ENCODE results near the gene EHBP1L1.

Gene EHBP1L1

GRCh38 chr11:65613091-65613928 is 37.5 kb downstream of the EHBP1L1 start:
- in situ Hi-C loops (cut with HindIII; ENCODE audit: low pct_unique_long_range_greater_than_20kb, low sequenced_read_pairs) = no loop called here
- no peak for TF ChIP-seq JUND (IDR thresholded peaks at IDR 0.05; ENCODE audit: low read depth)
- peak in 1 of 2 experiments; percentile 58 for DNase-seq (ENCODE audit: low read depth in 1 of 2, low spot score in 1 of 2)

- DNase-seq (ENCODE audit: low read depth in 1 of 2, low spot score in 1 of 2) = peak; percentile 100
- TF ChIP-seq JUND (IDR thresholded peaks at IDR 0.05; ENCODE audit: low read depth) = no peak
- in situ Hi-C loops (cut with HindIII; ENCODE audit: low pct_unique_long_range_greater_than_20kb, low sequenced_read_pairs) = no loop called here
Measured at GRCh38 chr11:65615229-65615949, 39.5 kb downstream of the EHBP1L1 start, which contains the start of gene PCNX3. TSS of gene PCNX3 (plus strand) at chr11:65615776. CDS start at chr11:65616312, 536 bp downstream.

- in situ Hi-C loops (cut with HindIII; ENCODE audit: low pct_unique_long_range_greater_than_20kb, low sequenced_read_pairs) = no loop called here
- peak; percentile 67 to 70 for DNase-seq (ENCODE audit: low read depth in 1 of 2, low spot score in 1 of 2)
- no peak for TF ChIP-seq JUND (IDR thresholded peaks at IDR 0.05; ENCODE audit: low read depth)
Measured at GRCh38 chr11:65615950-65616574, 40.2 kb downstream of the EHBP1L1 start.

- no peak for TF ChIP-seq JUND (IDR thresholded peaks at IDR 0.05; ENCODE audit: low read depth)
- in situ Hi-C loops (cut with HindIII; ENCODE audit: low pct_unique_long_range_greater_than_20kb, low sequenced_read_pairs) = no loop called here
- DNase-seq (ENCODE audit: low read depth in 1 of 2, low spot score in 1 of 2) = no peak
Measured at GRCh38 chr11:65616575-65617001, 40.7 kb downstream of the EHBP1L1 start.

GRCh38 chr11:65617136-65617850 is 41.4 kb downstream of the EHBP1L1 start:
- DNase-seq (ENCODE audit: low read depth in 1 of 2, low spot score in 1 of 2) = no peak
- in situ Hi-C loops (cut with HindIII; ENCODE audit: low pct_unique_long_range_greater_than_20kb, low sequenced_read_pairs) = no loop called here
- no peak for TF ChIP-seq JUND (IDR thresholded peaks at IDR 0.05; ENCODE audit: low read depth)

- TF ChIP-seq JUND (IDR thresholded peaks at IDR 0.05; ENCODE audit: low read depth) = no peak
- DNase-seq (ENCODE audit: low read depth in 1 of 2, low spot score in 1 of 2) = no peak
- in situ Hi-C loops (cut with HindIII; ENCODE audit: low pct_unique_long_range_greater_than_20kb, low sequenced_read_pairs) = no loop called here
Measured at GRCh38 chr11:65617990-65618751, 42.3 kb downstream of the EHBP1L1 start.

- DNase-seq (ENCODE audit: low read depth in 1 of 2, low spot score in 1 of 2) = no peak
- in situ Hi-C loops (cut with HindIII; ENCODE audit: low pct_unique_long_range_greater_than_20kb, low sequenced_read_pairs) = no loop called here
- TF ChIP-seq JUND (IDR thresholded peaks at IDR 0.05; ENCODE audit: low read depth) = no peak
Measured at GRCh38 chr11:65618763-65619162, 42.9 kb downstream of the EHBP1L1 start.

- no peak for DNase-seq (ENCODE audit: low read depth in 1 of 2, low spot score in 1 of 2)
- in situ Hi-C loops (cut with HindIII; ENCODE audit: low pct_unique_long_range_greater_than_20kb, low sequenced_read_pairs) = no loop called here
Measured at GRCh38 chr11:65619281-65619928, 43.6 kb downstream of the EHBP1L1 start.

GRCh38 chr11:65620666-65621065 is 44.8 kb downstream of the EHBP1L1 start:
- no peak for TF ChIP-seq JUND (IDR thresholded peaks at IDR 0.05; ENCODE audit: low read depth)
- no peak for DNase-seq (ENCODE audit: low read depth in 1 of 2, low spot score in 1 of 2)
- in situ Hi-C loops (cut with HindIII; ENCODE audit: low pct_unique_long_range_greater_than_20kb, low sequenced_read_pairs) = no loop called here

More at GRCh38 chr11:65619281-65619928, 43.6 kb downstream of the EHBP1L1 start:
- no peak for TF ChIP-seq JUND (IDR thresholded peaks at IDR 0.05; ENCODE audit: low read depth)

GRCh38 chr11:65621460-65621859 is 45.6 kb downstream of the EHBP1L1 start:
- TF ChIP-seq JUND (IDR thresholded peaks at IDR 0.05; ENCODE audit: low read depth) = no peak

GRCh38 chr11:65622011-65622410 is 46.2 kb downstream of the EHBP1L1 start:
- TF ChIP-seq JUND (IDR thresholded peaks at IDR 0.05; ENCODE audit: low read depth) = no peak
- in situ Hi-C loops (cut with HindIII; ENCODE audit: low pct_unique_long_range_greater_than_20kb, low sequenced_read_pairs) = no loop called here
- no peak for DNase-seq (ENCODE audit: low read depth in 1 of 2, low spot score in 1 of 2)

More at GRCh38 chr11:65621460-65621859, 45.6 kb downstream of the EHBP1L1 start:
- no peak for DNase-seq (ENCODE audit: low read depth in 1 of 2, low spot score in 1 of 2)
- in situ Hi-C loops (cut with HindIII; ENCODE audit: low pct_unique_long_range_greater_than_20kb, low sequenced_read_pairs) = no loop called here
